NCI-H82 treated with DMSO at 0.1 percent for 48 hours (cell line): Measurements from ENCODE around the gene CFAP206.
A peak's percentile ranks its signal among the peaks of the same experiment; 100 is the strongest.
"Not testable (repeated sequence)": the region's sequence is repeated elsewhere in the genome, so short reads cannot be mapped to it uniquely, and the experiment has no call there.

Experiments
- DNase-seq: peaks from one replicate; lab custom pipeline; 2025; ENCODE audit not compliant: unreplicated experiment; lab: John Stamatoyannopoulos, UW

The CFAP206 gene

DNA sequence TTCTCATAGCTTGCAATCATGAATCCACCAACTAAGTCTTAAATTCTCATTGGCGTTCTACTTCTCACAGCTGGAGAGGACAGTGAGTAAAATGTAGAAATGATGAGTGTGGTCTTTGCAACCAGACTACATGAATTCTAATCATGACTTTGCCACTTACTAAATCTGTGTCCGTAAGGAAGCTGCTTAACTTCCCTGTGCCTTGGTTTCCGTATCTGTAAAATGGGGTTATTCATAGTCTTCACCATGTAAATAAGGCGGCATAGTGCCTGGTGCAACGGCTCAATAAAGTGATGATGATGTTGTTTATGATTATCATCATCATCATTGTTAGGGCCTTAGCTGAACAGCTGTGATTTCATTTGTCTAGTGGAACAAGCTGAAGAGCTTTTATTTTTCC lies 12.6 kb downstream of the CFAP206 start:
- DNase-seq = no peak

DNA sequence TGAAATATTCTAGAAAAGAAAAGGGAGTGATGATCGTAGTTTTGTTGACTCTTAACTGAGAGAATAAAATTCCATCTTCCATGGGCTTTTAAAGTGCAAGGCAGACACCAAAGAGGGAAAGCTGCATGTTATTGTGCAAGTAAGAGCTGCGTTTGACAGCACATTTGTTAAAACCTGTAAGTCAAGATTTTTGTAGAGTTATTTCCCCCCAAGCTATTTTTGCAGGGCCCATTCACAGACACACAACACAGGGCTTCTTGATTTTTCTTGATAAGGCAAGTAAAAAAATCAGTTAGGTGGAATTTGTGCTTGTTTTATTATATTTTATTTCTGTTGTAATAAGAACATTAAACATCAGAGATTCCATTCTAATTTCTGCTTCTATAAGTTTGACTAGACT lies 13.8 kb downstream of the CFAP206 start:
- DNase-seq = no peak

DNA sequence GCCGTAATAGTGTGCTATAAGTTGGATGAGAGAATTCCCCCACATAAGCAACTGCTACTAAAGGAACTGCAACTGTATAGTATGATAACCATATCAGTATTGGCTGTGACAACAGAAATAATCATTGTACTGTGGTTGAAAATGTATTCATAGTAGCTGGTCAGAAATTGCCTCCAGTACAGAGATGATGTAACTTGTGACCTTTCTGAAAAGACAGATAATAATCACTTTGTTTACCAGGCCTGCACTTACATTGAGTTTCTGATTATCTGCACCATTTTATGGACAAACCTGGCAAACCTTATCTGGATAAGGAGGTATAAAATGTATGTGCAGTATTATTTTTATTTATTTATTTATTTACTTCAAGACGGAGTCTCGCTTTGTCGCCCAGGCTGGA lies 19.0 kb downstream of the CFAP206 start:
- no peak for DNase-seq

DNA sequence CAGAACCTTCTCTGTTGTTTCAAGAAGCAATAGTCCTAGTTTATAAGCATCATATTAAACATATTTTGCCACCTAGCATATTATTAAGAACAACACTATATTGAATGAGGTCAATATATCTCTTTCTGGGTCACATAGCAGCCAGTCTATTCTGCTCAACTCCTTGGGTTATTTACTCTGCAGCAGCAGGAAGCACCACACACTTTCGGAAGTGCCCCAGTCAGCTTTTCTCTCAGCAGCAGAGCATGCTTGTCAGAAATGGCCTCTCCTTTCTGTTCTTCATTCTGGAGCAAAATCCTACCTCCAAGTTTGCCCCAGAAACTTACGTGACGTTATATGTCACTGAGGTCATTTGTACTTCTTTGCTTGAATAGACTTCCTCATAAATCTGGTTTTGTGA lies 22.7 kb downstream of the CFAP206 start:
- DNase-seq = no peak

DNA sequence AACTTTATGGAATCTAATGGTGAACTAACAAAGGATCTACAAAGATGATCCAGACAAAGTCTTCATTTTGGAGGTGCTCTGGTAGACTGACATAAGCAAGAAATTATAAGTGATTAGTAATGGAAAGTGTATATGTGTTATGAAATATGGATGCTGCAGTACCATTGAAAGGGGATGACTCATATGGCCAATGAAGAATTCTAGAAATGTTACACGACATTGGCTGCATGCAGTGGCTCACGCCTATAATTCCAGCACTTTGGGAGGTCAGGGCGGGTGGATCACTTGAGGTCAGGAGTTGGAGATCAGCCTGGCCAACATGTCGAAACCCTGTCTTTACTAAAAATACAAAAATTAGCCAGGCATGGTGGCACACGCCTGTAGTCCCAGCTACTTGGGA lies 23.5 kb downstream of the CFAP206 start:
- DNase-seq = no peak

DNA sequence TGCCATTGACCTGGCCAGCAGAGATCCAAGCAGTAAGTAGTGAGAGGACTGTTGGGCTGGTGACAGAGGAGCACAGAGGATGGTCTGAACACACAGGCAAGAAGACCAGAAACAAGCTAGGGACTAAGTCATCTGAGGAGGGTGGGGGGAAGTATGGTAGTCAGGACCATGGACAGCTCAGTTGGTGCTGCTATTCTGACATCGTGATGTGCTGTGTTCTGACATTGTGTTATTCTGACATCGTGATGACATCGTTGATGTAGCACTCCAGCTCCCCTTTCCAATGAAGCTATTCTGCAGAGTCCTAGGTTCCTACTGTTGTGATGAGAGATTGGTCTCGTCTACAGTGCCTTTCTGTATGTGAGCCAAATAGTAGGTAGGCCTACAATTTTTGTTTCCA lies 28.7 kb downstream of the CFAP206 start:
- no peak for DNase-seq

DNA sequence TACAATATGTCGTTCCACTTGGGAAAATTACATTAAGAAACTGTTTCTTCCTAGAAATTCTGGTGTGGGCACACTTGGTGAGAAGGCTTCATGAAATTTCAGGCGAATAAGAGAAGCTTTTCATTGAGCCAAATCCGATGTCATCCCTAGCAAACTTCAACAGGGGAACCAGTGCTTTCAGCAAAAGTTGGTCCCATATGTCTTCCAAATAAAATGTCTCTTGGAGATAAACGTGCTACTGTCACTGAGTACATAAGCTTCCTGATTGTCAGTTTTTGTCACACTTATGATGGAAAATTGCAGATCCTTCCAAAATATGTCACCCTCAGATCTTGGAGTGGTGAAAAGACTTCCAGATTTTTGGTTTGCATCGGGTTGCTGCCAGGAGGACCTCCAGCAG lies 33.9 kb downstream of the CFAP206 start:
- DNase-seq = no peak

DNA sequence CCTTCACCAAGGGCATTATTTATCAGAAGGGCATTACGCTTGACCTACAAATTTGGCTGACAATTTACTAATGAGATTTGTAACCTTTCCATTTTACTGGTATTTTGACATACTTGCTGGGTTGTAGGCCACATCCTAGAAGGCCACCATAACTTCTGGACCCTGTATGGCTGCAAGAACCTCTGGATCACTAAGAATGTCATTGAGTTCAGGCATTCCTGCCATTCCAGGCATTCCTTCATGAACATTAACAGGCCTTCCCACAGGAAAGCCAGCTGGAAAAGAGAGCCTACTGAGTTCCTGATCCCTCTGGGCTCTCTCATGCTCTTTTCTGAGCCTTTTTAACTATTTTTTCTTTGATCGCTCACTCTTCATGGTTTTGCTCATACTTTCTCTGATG lies 36.6 kb downstream of the CFAP206 start:
- no peak for DNase-seq

DNA sequence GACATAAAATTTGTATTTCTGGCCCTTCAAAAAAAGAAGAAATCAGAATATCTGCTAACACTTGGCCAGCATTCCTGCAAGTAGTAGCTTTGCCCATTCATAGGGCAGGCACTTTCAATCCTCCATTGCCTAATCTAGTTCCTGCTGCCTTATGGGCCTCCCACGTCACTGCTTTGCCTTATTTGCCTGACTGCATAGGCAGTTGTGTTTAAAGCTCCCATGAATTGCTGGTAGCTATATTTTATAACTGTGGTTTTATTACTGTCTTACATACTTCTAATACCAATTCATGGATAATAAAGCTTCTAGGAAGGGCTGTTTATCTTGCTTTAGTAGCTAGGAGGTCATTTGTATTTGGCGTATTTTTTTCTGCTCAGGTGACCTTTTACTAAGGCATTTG lies 57.3 kb downstream of the CFAP206 start:
- no peak for DNase-seq

DNA sequence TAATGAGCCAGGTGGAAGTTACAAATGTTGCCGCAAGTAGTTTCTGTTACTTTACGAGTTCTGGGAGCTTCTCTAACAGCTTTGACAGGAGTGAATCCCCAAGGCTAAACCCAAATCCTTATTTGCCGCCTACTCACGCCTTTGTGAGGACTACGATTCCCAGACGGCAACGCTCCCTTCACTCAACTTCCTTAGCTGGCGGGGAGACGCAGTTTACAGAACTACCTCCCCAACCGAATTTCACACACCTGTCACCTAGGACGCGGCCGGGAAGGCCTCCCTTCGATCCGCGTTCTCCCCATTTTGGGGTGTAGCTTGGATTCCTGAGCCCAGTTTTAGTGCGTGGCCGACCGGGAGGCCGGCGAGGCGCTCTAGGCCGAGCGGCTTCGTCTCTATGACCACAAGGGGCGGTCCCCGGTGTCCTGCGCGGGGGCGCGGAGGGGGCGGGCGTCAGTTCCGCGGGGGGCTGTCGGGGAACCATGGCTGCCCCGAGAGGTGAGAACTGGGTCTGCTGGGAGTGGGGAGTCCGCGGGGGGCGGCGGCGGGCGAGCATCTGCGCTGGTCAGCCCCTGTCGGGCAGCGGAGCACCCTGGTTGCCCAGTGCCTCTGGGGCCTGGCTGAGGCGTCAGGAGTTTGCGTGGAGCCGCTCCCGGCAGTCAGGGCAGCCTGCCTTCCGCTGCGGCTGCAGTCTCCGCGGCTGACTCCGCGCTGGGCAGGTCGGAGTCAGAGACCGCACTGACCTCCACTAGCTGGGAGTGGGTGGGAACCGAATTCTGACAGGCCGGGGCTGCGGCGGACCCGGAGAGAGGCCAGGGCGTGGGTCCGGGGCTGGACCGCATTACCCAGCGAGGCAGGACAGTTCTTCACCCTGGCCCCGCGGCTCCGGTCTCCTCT lies 65.0 kb downstream of the CFAP206 start, which contains the start of gene SLC35A1:
Gene SLC35A1 (plus strand): TSS at position 450 of the 894 bp plus-strand sequence. CDS start 30 bp downstream, at position 480.
- peak; percentile 68 for DNase-seq

DNA sequence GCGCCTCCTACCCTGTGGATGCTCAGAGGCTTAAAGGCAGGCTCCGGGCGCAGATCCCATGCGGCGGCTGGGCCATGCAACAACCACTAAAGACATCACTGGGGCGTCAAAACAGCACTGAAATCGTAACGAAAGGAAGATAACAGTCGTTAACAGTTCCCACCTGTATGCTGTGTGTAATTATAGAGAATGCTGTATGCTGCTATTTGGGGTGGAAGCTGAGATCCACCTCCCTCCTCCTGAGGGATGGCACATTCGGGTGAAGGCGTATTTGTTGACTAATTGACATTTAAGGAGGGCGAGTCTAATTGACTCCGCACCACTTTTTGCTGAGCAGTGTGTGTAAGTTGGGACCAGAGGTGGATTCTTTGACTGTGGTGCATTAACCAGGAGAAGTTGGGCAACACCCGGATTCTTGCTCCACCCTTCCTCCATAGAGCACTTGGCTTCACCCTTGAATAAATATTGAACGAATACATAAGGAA lies 65.7 kb downstream of the CFAP206 start:
- DNase-seq = no peak

DNA sequence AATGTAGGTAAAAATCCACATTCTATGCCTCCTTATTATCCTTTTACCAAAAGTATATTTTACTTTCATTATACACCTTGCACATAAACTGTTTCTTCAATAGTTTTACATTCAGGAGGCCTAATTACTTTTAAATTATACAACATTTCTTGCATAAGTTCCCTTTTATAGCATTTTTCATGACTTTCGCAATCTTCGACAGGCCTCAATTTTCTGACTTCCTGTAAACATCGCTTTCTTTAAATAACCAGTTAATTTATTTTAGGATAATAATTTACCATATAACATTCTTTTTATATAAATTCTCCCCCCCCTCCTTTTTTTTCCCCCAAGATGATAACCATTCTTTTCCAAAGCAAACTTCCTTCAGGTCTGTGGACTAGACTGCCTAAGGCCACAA lies 74.2 kb downstream of the CFAP206 start:
- no peak for DNase-seq

DNA sequence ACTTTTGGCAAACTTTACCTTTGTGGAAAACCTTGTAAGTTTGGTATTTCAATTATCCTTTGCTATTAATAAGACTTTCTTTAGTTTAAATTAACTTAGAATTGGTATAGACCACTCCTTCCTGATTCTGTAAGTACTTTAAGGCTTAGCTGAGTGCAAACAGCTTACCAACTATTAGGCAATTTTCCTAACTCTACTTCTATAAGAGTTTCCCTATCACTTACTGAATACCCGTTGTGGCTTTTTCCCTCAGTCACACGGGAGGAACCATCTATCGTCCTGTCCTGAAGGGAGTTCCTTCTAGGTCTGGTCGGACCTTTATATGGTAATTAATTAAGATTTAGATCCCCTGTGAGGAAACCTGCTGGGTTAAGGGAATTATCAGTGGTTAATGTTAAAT lies 74.6 kb downstream of the CFAP206 start:
- DNase-seq = no peak

DNA sequence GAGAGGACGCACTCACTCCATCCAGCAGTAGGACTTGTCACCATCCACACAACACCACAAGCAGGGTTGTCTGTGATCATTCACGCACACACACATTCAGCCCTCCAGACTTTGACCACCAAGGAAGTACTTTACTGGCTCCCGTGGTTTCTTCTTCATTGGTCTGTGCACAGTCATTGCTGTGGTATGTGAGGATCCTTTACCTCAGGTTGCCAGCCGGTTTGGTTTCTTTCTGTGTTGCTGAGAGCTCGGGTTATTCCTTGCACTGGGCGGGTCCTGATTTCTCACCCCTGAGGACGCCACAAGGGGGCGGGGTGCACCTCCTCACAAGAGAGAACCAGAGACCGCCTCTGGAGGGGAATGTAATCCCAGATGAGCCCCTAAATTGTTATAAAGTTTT lies 76.2 kb downstream of the CFAP206 start:
- no peak for DNase-seq

DNA sequence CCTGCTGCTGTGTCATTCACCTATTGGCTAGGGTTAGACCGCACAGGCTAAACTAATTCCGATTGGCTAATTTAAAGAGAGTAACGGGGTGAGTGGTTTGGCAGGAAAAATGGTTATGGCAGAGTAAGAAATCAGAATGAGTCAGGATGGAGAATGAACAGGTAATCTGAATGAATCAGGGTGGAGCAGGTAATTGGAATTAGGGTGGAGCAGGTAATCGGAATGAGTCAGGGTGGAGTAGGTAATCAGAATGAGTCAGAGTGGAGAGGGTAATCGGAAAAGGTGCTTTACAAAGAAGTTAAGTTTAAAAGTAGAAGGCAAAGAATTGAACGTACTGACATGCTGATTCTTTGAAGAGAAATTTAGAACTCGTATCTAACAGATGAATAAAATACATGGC lies 76.7 kb downstream of the CFAP206 start:
- DNase-seq = no peak

DNA sequence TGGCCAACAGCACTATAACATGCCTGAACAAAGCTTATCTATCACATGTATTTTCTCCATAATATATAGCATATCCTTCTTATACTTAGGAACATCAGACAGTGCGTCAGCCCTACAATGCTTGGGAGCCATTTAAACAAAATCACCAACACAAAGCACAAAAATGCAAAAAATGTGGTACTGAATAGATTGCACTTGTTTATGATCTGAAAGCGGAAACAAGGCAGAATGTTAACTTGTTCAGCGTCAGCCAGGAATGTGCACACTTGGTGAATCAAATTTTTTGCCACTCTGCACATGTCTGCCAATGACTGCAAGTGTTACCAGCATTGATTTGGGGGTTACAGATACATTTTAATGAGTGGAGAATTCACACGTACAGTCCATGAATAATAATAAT lies 79.8 kb downstream of the CFAP206 start:
- no peak for DNase-seq

DNA sequence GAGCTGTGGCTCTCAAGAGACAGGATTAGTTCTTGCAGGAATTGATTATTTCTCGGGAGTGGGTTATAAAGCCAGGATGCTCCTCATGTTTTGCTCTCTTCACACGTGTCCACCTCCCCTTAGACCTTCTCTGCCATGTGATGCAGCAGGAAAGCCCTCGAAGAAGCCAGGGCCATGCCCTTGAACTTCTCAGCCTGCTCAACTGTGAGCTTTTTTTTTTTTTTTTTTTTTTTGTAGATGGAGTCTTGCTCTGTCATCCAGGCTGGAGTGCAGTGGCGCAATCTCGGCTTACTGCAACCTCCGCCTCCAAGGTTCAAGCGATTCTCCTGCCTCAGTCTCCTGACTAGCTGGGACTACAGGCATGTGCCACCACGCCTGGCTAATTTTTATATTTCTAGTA lies 81.6 kb downstream of the CFAP206 start:
- not testable (repeated sequence) for DNase-seq

DNA sequence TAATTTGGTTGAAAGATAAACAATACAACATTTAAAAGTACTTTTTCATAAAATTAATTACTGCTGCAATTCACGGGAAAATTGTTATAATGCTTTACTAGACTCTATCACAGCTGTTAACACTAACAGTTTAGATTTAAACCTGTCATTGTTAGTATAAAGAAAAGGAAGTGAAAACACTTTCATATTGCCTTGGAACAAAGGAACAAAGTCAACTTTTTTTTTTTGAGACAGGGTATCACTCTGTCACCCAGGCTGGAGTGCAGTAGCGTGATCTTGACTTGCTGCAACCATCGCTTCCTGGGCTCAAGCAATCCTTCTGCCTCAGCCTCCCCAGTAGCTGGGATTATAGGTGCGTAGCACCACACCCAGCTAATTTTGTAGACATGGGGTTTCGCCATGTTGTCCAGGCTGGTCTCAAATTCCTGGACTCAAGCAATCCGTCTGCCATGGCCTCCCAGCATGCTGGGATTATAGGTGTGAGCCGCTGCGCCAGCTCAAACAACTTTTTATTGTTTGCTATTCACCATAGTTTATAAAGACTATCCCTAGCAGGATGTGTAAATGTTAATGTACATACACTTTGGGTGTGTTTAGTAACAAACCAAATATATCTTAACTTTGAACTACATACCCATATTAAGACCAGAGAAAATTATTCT lies 87.1 kb downstream of the CFAP206 start:
- DNase-seq = no peak

DNA sequence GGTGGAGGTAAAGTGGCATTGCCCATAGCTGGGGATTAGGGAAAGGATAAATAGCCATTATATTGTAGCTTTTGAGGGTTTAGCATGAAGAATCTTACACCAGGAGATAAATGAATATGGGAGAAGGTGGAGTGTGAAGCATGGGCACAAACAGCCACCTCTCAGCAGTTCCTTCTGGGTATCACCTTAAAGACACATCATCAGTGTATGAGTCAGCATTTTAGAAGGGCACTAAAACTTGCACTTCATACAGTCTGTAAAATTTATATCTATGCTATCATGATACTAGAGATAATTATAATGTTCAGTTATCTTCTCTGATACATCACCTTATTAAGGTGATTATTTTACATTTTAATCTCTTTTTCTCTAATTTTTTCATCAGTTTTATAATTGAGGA lies 90.3 kb downstream of the CFAP206 start:
- DNase-seq = no peak

DNA sequence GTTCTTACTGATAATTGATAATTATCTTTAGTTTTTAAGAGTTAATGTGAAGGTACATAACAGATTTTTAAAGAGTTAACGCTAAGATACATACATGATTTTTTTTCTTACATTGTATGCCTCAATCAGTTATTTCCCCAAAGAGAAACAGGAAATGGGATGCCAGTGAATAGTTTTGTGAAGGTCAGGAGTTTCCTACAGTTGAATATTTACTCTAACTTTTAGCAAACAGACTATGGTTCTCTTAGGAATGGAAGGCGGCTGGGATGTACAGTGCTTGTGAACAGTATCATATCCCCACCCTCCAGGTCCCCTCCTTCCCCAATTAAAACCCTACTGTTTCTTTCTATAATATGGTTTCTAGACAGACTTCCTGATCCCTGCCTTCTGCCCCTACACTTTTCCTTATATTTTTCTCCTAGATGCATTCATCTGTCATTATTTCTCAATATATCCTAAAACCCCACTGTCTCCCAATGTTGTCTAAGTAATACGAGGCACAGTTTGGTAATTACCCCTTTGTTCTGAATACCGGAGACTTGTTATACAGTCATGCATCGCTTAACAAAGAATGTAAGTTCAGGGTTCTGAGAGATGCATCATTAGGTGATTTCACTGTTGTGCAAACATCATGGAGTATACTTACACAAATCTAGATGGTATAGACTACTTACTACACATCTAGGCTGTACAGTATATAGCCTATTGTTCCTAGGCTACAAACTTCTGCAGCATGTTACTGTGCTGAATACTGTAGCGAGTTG lies 94.2 kb downstream of the CFAP206 start:
- DNase-seq = no peak

DNA sequence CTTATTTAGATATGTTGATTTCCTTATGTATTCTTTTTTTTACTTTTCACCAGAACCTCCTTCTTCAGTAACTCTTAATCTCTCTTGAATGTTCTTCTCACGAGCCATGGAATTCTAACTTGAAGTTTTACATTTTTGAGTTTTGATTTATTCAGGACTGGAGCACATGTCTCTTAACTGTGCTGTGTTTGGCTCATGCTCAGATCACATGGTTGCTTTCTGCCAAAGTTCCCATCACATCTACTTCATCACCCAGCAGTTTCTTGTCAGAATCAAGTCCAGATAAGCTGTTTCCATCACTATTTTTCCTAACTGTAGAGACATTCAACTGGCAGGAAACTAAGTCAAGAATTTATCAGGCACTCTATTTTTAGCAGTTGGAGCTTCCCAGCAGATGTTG lies 96.7 kb downstream of the CFAP206 start:
- no peak for DNase-seq
